Loucy (cell line): ENCODE results near the gene ZNF385B.

Source experiments
- EZH2phosphoT487 ChIP-seq: fragments of 200-600 bp; IDR thresholded peaks from 2 replicates; pipeline ENCODE4 v1.6.1; 2018; ENCODE audit warnings: antibody characterized with exemption, mild to moderate bottlenecking, moderate library complexity, borderline replicate concordance
- TF ChIP-seq, protein P1 (sequence below): fragments of 200-600 bp; sonication (generic); conservative IDR thresholded peaks from 2 replicates; pipeline ENCODE4 v1.5.1; 2014; ENCODE audit warnings: mild to moderate bottlenecking, antibody characterized with exemption, low read length

DNA sequence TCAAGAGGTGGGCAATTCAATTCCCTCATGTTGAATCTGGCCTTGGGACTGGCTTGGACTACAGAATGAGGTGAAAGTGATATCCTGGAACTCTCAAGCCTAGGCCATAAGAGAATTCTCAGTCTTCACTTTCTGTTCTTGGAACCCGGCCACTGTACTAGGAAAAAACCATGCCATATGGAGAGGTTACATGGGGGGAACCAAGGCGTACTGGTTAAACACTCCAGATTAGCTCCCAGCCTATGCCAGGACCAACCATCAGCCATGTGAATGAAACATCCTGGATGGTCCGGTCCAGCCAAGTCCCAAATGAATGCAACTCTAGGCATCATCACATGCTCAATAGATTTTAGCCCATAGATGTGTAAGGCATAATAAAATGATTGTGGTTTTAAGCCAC lies 56.4 kb downstream of the ZNF385B start:
- TF ChIP-seq, protein P1, sequence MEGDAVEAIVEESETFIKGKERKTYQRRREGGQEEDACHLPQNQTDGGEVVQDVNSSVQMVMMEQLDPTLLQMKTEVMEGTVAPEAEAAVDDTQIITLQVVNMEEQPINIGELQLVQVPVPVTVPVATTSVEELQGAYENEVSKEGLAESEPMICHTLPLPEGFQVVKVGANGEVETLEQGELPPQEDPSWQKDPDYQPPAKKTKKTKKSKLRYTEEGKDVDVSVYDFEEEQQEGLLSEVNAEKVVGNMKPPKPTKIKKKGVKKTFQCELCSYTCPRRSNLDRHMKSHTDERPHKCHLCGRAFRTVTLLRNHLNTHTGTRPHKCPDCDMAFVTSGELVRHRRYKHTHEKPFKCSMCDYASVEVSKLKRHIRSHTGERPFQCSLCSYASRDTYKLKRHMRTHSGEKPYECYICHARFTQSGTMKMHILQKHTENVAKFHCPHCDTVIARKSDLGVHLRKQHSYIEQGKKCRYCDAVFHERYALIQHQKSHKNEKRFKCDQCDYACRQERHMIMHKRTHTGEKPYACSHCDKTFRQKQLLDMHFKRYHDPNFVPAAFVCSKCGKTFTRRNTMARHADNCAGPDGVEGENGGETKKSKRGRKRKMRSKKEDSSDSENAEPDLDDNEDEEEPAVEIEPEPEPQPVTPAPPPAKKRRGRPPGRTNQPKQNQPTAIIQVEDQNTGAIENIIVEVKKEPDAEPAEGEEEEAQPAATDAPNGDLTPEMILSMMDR = no peak
- TF ChIP-seq EZH2phosphoT487 = no peak
